Muscle of arm (tissue), 12 donors: ENCODE data around the gene TJP3. TPM values are rescaled to one million over a fixed set of nuclear protein-coding genes. Genes with fewer than 3 reads are reported as not detected.

Experiments
- DNase-seq: peaks from one replicate; pipeline ENCODE4 v3.0.0-alpha.2; 2013
- polyA plus RNA-seq, 12 donors: library from polyadenylated mRNA; unstranded; fragments of 120-200 nt; gene quantifications; one replicate each; pipeline ENCODE4 v1.2.1, GENCODE V29; 2013; ENCODE audit not compliant: insufficient read length in 12 of 12

The TJP3 gene
- polyA plus RNA-seq, 12 donors = 0.18 to 15.1 (median 0.61) TPM; not detected in 2

GRCh38 chr19:3766520-3766919 is 58.3 kb downstream of the TJP3 start:
- DNase-seq = no peak

GRCh38 chr19:3767050-3767449 is 58.9 kb downstream of the TJP3 start:
- no peak for DNase-seq

GRCh38 chr19:3768015-3768747 is 60.0 kb downstream of the TJP3 start:
- DNase-seq = no peak

GRCh38 chr19:3768748-3769099 is 60.5 kb downstream of the TJP3 start:
- no peak for DNase-seq

GRCh38 chr19:3769494-3769893 is 61.3 kb downstream of the TJP3 start:
- no peak for DNase-seq

GRCh38 chr19:3770136-3770999 is 62.2 kb downstream of the TJP3 start:
- no peak for DNase-seq

GRCh38 chr19:3771000-3771905 is 63.1 kb downstream of the TJP3 start:
- DNase-seq = no peak

GRCh38 chr19:3771906-3772455 is 63.8 kb downstream of the TJP3 start, which contains the start of gene RAX2:
Gene RAX2 (minus strand): TSS chr19:3772228. CDS start chr19:3771742, 486 bp downstream.
- no peak for DNase-seq

GRCh38 chr19:3773814-3774515 is 65.8 kb downstream of the TJP3 start:
- no peak for DNase-seq

GRCh38 chr19:3774621-3775373 is 66.6 kb downstream of the TJP3 start:
- no peak for DNase-seq

GRCh38 chr19:3775374-3775711 is 67.2 kb downstream of the TJP3 start:
- DNase-seq = no peak

- DNase-seq = no peak
Measured at GRCh38 chr19:3775831-3776230, 67.6 kb downstream of the TJP3 start.

- DNase-seq = no peak
Measured at GRCh38 chr19:3776479-3777040, 68.4 kb downstream of the TJP3 start.

GRCh38 chr19:3778104-3778867 is 70.1 kb downstream of the TJP3 start:
- no peak for DNase-seq

GRCh38 chr19:3778899-3779723 is 70.9 kb downstream of the TJP3 start:
- no peak for DNase-seq

- DNase-seq = no peak
Measured at GRCh38 chr19:3780786-3781304, 72.7 kb downstream of the TJP3 start.

GRCh38 chr19:3781603-3782002 is 73.4 kb downstream of the TJP3 start:
- DNase-seq = no peak

- DNase-seq = no peak
Measured at GRCh38 chr19:3782330-3782729, 74.1 kb downstream of the TJP3 start.
